Heart left ventricle (tissue), 13 donors: ENCODE results near the gene INPP4A.

Experiments
- POLR2A ChIP-seq, 2 donors: fragments of 450-650 bp; IDR thresholded peaks; one replicate each; pipeline ENCODE4 v1.6.1; 2017; ENCODE audit warnings: antibody characterized with exemption in 2 of 2, mild to moderate bottlenecking in 2 of 2, moderate library complexity in 2 of 2
- TF ChIP-seq, protein P1 (sequence below), 12 donors: fragments of 200-600 bp; sonication (generic) in 4 of 12; IDR thresholded peaks; one replicate each; pipeline versions ENCODE4 v1.5.0 to v1.8.0; 2018 to 2022; ENCODE audit warnings: antibody characterized with exemption in 12 of 12, mild to moderate bottlenecking in 5 of 12
- donor health status: ischemic (EF 13 %, LVEDD 7.1; RV severe dilation, severe dysfunction).
- donor health status: DM: no; HTN: yes; CAD: no.
- donor health status: DM: no; HTN: no; CAD: no.
- donor health status: ischemic (EF 25% LVEDD 6.9; RV normal size, moderate dysfunction).
- donor health status: ischemic (EF 25% LVEDD 5.7; RV mildly dilated, moderate dysfunction).
- donor health status: ischemic (EF 35%, LVEDD 5.7; RV mildly dilated, moderate dysfunction).
- donor health status: nonischemic (EF 11% LVEDD 7.7; RV severe dilation, severe dysfunction).
- donor health status: DM: yes; HTN: yes; CAD: no.
- donor health status: PGD.
- donor health status: ischemic (EF 29% LVEDD 5.4; RV normal size, mild dysfunction).
- donor health status: nonischemic (EF 23%, LVEDD 6.1; RV moderate dilation, normal function).

GRCh38 chr2:98506881-98507280 lies 62.2 kb downstream of the INPP4A start:
- TF ChIP-seq, protein P1, sequence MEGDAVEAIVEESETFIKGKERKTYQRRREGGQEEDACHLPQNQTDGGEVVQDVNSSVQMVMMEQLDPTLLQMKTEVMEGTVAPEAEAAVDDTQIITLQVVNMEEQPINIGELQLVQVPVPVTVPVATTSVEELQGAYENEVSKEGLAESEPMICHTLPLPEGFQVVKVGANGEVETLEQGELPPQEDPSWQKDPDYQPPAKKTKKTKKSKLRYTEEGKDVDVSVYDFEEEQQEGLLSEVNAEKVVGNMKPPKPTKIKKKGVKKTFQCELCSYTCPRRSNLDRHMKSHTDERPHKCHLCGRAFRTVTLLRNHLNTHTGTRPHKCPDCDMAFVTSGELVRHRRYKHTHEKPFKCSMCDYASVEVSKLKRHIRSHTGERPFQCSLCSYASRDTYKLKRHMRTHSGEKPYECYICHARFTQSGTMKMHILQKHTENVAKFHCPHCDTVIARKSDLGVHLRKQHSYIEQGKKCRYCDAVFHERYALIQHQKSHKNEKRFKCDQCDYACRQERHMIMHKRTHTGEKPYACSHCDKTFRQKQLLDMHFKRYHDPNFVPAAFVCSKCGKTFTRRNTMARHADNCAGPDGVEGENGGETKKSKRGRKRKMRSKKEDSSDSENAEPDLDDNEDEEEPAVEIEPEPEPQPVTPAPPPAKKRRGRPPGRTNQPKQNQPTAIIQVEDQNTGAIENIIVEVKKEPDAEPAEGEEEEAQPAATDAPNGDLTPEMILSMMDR (IDR thresholded peaks at IDR 0.05) = no peak
- no peak for TF ChIP-seq POLR2A (IDR thresholded peaks at IDR 0.05)
